Esophagus muscularis mucosa (tissue), 4 donors: ENCODE results near the gene TMEM11. TPM values are rescaled to one million over a fixed set of nuclear protein-coding genes. Genes with fewer than 3 reads are reported as not detected.

Experiments
- DNase-seq: peaks from one replicate; pipeline ENCODE4 v3.0.0-alpha.2; 2017; ENCODE audit errors: extremely low spot score
- H3K27ac ChIP-seq, 4 donors: fragments of 200-600 bp; sonication (generic); replicated peaks in 1 of 4; 1 replicate in 3 of 4; 2 replicates in 1 of 4; pipeline ENCODE4 v1.5.1; 2016 to 2019; ENCODE audit warnings: mild to moderate bottlenecking in 1 of 4
- H3K27me3 ChIP-seq, 4 donors: fragments of 200-600 bp; sonication (generic); one replicate each; pipeline versions ENCODE4 v1.5.1 to v1.6.0; 2016 to 2019
- H3K36me3 ChIP-seq, 4 donors: fragments of 200-600 bp; sonication (generic); one replicate each; pipeline ENCODE4 v1.5.1; 2016 to 2019
- H3K4me1 ChIP-seq, 4 donors: fragments of 200-600 bp; sonication (generic); one replicate each; pipeline ENCODE4 v1.5.1; 2016 to 2019
- H3K4me3 ChIP-seq, 4 donors: fragments of 200-600 bp; sonication (generic); 1 replicate in 2 of 4; 2 replicates in 2 of 4; pipeline ENCODE4 v1.5.1; 2016 to 2019; ENCODE audit warnings: mild to moderate bottlenecking in 4 of 4, moderate library complexity in 1 of 4
- H3K9me3 ChIP-seq, 4 donors: fragments of 200-600 bp; sonication (generic); 1 replicate in 3 of 4; 2 replicates in 1 of 4; pipeline ENCODE4 v1.5.1; 2016 to 2019
- EP300 ChIP-seq: sonication (generic); formaldehyde crosslinking; IDR thresholded peaks from one replicate; pipeline ENCODE4 v1.6.1; 2017; ENCODE audit warnings: antibody characterized with exemption
- POLR2A ChIP-seq: fragments of 450-650 bp; IDR thresholded peaks from one replicate; pipeline ENCODE4 v1.6.1; 2017; ENCODE audit warnings: antibody characterized with exemption, moderate library complexity, mild to moderate bottlenecking, low read depth
- POLR2AphosphoS5 ChIP-seq, 2 donors: sonication (generic); formaldehyde crosslinking; IDR thresholded peaks; one replicate each; pipeline ENCODE4 v1.6.1; 2017; ENCODE audit warnings: antibody characterized with exemption in 2 of 2
- WGBS: methylation state at CpG from one replicate; pipeline ENCODE4 v1.1.5; 2018; 5-methylcytosine and 5-hydroxymethylcytosine counted together
- intact Hi-C: fragments of 100-400 bp; cut with DNase I; formaldehyde crosslinking; loops from one replicate; pipeline ENCODE4 v1.15.1; 2023
- total RNA-seq, 4 donors: library from RNA; depleted of rRNA; stranded (reverse); fragments of >200 nt; gene quantifications; one replicate each; pipeline versions ENCODE4 v1.1.0 to v1.2.1, GENCODE V29; 2016
- TF ChIP-seq, protein P1 (sequence below), 3 experiments: fragments of 200-600 bp in 2 of 3; fragments of 450-650 bp in 1 of 3; sonication (generic) in 2 of 3; IDR thresholded peaks; one replicate each; pipeline ENCODE4 v1.5.1; 2017 to 2019; ENCODE audit warnings: antibody characterized with exemption in 3 of 3, mild to moderate bottlenecking in 2 of 3, moderate library complexity in 1 of 3

The TMEM11 gene
- total RNA-seq, 4 donors from 2014 or later, result 24.1 to 31.0 (median 26.0) TPM

DNA sequence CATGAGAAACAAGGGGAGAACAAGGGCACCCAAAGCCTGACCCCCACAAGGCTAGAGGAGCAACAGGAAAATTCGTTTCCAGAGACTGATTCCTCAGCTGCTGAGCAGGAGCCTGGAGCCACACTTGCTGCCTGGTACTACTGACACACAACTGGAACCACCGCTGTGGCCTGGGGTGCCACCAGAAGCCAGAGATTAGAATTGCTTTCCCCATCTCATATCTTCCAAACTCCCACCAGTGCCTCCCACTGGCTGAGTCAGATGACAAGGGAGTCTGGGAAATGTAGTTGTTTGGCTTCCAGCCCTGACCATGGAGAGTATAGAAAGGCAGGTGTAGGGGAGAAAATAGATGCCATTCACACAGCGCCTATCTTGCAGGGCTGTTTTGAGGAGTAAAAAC, 4.1 kb upstream of the TMEM11 start:
- no peak for DNase-seq
- 82% methylated on average over 3 of the region's 3 CpGs for WGBS
- no peak for TF ChIP-seq POLR2AphosphoS5 (IDR thresholded peaks at IDR 0.05)
- no peak for TF ChIP-seq POLR2A
- TF ChIP-seq EP300, result no peak
- TF ChIP-seq, protein P1, sequence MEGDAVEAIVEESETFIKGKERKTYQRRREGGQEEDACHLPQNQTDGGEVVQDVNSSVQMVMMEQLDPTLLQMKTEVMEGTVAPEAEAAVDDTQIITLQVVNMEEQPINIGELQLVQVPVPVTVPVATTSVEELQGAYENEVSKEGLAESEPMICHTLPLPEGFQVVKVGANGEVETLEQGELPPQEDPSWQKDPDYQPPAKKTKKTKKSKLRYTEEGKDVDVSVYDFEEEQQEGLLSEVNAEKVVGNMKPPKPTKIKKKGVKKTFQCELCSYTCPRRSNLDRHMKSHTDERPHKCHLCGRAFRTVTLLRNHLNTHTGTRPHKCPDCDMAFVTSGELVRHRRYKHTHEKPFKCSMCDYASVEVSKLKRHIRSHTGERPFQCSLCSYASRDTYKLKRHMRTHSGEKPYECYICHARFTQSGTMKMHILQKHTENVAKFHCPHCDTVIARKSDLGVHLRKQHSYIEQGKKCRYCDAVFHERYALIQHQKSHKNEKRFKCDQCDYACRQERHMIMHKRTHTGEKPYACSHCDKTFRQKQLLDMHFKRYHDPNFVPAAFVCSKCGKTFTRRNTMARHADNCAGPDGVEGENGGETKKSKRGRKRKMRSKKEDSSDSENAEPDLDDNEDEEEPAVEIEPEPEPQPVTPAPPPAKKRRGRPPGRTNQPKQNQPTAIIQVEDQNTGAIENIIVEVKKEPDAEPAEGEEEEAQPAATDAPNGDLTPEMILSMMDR (IDR thresholded peaks at IDR 0.05), result no peak
- no peaks in the 10 kb centered on the region for H3K9me3 ChIP-seq
- intact Hi-C loops, result no loop called here
- H3K36me3 ChIP-seq, result peaks cover 0 to 16% (median 10%) of the 10 kb centered on the region in 4 donors
- peaks cover 12 to 32% (median 18%) of the 10 kb centered on the region in 4 donors for H3K4me1 ChIP-seq
- peaks cover 0 to 7% (median 0%) of the 10 kb centered on the region in 4 donors for H3K27me3 ChIP-seq
- H3K4me3 ChIP-seq, result no peak overlapping the region
- H3K27ac ChIP-seq, result no peak overlapping the region

DNA sequence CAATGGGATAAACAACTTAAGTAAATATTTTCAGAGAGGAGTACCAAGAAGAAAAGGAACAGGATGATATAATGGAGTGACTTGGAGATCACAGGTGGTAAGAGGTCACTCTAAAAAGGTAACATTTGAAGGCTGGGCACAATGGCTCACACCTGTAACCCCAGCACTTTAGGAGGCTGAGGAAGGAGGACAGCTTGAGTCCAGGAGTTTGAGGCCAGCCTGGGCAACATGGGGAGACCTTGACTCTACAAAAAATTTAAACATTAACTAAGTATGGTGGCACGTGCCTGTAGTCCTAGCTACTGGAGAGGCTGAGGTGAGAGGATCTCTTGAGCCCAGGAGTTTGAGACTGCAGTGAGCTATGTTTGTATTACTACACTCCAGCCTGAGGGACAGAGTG, 3.4 kb upstream of the TMEM11 start:
- Histone ChIP-seq H3K36me3 (peaks cover 0 to 13% (median 8%) of the 10 kb centered on the region in 4 donors), H3K4me1 (peaks cover 20 to 40% (median 25%) of the 10 kb centered on the region in 4 donors), H3K27me3 (peaks cover 0 to 7% (median 0%) of the 10 kb centered on the region in 4 donors), H3K4me3 (no peak overlapping the region), H3K9me3 (no peaks in the 10 kb centered on the region), H3K27ac (no peak overlapping the region)
- intact Hi-C loops, result loop anchor here (2.0 kb wide), 1 partner anchor 35 kb away; the partner anchor contains the start of gene NATD1
- WGBS, result 100% methylated on average over 1 of the region's 1 CpG
- no peak for DNase-seq
- TF ChIP-seq POLR2AphosphoS5 (IDR thresholded peaks at IDR 0.05), result no peak

DNA sequence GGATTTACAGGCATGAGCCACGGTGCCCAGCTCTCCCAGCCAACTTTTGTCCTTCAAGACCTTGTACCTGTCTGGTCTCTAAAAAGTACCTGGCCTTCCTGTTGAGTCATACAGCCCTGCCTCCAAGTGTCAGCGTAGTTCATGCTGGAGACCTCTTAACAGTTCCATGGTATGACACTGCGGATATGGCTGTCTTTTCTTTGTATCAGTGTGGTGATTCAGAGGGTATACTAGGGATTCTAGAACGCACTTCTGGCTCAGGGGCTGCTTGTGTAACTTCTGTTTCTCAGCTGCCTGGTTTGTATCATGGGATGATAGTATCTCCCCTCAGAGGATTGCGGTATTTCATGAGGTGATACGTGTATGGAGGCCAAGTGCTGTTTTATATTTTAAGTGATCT, 2.0 kb upstream of the TMEM11 start:
- no peak for DNase-seq
- H3K27ac ChIP-seq, result no peak overlapping the region
- H3K4me1 ChIP-seq, result peaks cover 34 to 54% (median 39%) of the 10 kb centered on the region in 4 donors
- peaks cover 0 to 8% (median 4%) of the 10 kb centered on the region in 4 donors for H3K36me3 ChIP-seq
- H3K27me3 ChIP-seq, result peaks cover 0 to 7% (median 0%) of the 10 kb centered on the region in 4 donors
- intact Hi-C loops, result loop anchor here (2.0 kb wide), 2 partner anchors 37 to 89 kb away; partner anchors contain the start of genes DHRS7B and NATD1
- H3K4me3 ChIP-seq, result no peak overlapping the region
- TF ChIP-seq, protein P1 (IDR thresholded peaks at IDR 0.05), result no peak
- TF ChIP-seq POLR2A, result no peak
- no peaks in the 10 kb centered on the region for H3K9me3 ChIP-seq
- WGBS, result 88% methylated on average over 6 of the region's 6 CpGs

DNA sequence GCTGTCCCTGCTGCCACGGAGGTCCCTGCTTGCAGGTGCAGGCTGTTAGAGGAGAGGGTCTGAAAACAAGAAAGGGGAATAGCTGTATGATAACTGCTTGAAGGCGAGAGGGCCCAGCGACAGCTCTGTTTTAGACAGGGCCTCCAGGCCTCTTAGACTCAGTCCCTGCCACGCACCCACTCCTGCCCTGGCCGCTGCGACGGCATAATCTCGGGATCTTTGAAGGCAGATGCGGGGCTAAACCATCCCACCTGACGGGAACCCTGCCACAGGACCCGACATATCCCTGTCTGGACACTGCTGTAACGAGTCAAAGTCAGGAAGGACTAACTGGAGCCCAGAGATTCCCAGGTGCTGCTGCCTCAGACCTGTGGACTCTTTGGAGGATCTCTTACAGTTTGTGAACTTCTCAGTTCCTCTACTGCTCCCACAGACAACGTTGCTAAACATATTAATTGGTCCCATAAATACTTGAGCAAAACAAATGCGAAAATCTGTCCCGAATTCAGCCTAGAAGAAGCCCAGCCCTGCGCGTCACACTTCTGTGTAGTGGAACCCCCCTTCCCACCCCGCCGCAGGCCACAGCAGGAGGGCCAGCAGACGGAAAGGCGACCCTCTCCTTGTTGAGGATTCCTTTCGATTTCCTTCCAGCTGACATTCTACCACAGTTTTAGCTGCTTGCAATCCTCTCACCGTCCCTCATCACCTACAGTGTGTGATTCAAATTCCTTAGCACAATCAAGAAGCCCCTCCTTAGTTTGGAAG, 998 bp upstream of the TMEM11 start:
- WGBS, result 10% methylated on average over 22 of the region's 23 CpGs
- Histone ChIP-seq H3K9me3 (no peaks in the 10 kb centered on the region), H3K4me1 (peaks cover 43 to 63% (median 49%) of the 10 kb centered on the region in 4 donors), H3K27me3 (peaks cover 0 to 7% (median 0%) of the 10 kb centered on the region in 4 donors), H3K27ac (peak overlapping the region; percentile 89 to 96 (median 92)), H3K4me3 (peak overlapping the region; percentile 90 to 97 (median 95)), H3K36me3 (peaks cover 0 to 13% (median 11%) of the 10 kb centered on the region in 4 donors)
- no peak for DNase-seq
- TF ChIP-seq EP300, result no peak
- no peak for TF ChIP-seq POLR2AphosphoS5 (IDR thresholded peaks at IDR 0.05)
- TF ChIP-seq POLR2A, result no peak
- TF ChIP-seq, protein P1 (IDR thresholded peaks at IDR 0.05), result no peak
- intact Hi-C loops, result loop anchor here (2.0 to 5.0 kb wide), 2 partner anchors 53 to 88 kb away; partner anchors contain the start of gene DHRS7B

DNA sequence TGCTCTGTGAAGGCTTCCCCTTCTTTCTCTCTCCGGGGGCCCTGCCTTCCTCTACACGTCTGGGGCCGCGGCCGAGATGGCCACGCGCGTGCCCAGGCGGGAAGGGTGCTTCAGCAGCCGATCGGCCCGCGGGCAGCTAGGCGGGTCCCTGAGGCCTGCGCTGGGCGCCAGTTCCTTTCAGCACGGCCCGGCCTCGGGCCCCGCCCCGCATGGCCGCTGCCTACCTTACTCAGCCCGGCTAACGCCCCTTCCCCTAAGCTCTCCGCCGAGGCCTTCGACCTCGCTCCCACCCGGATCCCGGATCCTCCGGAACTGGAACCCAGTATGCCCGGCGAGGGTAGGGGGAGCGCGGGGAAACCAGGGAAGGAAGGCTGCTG, 335 bp downstream of the TMEM11 start:
- no peak for DNase-seq
- H3K36me3 ChIP-seq, result peaks cover 0 to 27% (median 21%) of the 10 kb centered on the region in 4 donors
- H3K4me1 ChIP-seq, result peaks cover 57 to 77% (median 62%) of the 10 kb centered on the region in 4 donors
- H3K27me3 ChIP-seq, result peaks cover 0 to 7% (median 0%) of the 10 kb centered on the region in 4 donors
- 0% methylated on average over 9 of the region's 35 CpGs for WGBS
- intact Hi-C loops, result loop anchor here (2.0 to 5.0 kb wide), 2 partner anchors 51 to 87 kb away; partner anchors contain the start of gene DHRS7B
- H3K4me3 ChIP-seq, result peak overlapping the region; percentile 90 to 97 (median 95)
- TF ChIP-seq, protein P1 (IDR thresholded peaks at IDR 0.05), result no peak
- TF ChIP-seq EP300 (no peak), POLR2A (no peak), POLR2AphosphoS5 (IDR thresholded peaks at IDR 0.05) (no peak)
- no peaks in the 10 kb centered on the region for H3K9me3 ChIP-seq
- H3K27ac ChIP-seq, result peak overlapping the region; percentile 89 to 96 (median 92)
